ENCODE results near the gene AOPEP. TPM values are rescaled to one million over a fixed set of nuclear protein-coding genes. Genes with fewer than 3 reads are reported as not detected.

Gene AOPEP
- polyA plus RNA-seq, 1 of the 3 experiments (the other 2 are of a cell fraction) = 54.6 TPM

- WGBS (ENCODE audit: low lambda C conversion rate) = 88% methylated on average over 10 of the region's 11 CpGs
Observed at GRCh38 chr9:94923326-94924089, 197.0 kb downstream of the AOPEP start.

DNA sequence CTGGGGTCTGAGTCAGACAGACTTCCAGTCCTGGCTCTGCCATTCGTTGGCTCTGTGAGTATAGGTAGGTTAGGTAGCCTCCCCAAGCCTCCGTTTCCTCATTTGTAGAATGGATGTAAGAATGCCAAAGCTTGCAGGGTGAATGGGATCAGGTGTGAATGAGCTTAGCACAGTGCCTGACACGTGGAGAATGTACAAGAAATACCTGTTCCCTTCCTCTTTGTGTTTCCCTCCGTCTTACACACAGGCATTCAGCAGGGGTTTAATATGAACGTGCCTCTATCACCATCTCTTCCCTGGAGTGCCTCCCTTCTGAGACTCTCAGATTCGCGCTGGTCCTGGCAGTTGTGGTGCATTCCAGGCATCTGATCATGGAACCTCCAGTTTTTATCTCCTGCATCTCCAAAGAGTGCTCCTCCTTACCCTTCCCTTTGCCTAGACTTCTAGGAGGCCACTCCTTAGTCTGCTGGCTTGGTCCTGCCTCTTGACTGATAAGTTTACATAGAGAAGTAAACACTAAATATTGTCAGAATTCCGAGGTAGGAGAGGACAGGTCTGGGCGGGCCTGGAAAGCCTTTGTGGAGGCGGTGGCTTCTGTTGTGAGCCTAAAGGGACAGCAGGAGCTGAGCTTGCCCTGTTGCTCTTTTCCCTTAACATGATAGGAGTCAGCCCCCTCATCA lies 199.4 kb downstream of the AOPEP start:
- 89% methylated on average over 10 of the region's 10 CpGs for WGBS (ENCODE audit: low lambda C conversion rate)

More at GRCh38 chr9:94923326-94924089, 197.0 kb downstream of the AOPEP start:
- Histone ChIP-seq H3K4me2 (peak overlapping the region; percentile 85), H3K4me1 (ENCODE audit: control insufficient read depth in 1 of 2, insufficient read depth in 2 of 2, low read depth in 1 of 2, low read length in 1 of 2) (peaks cover 36 to 73% of the 10 kb centered on the region in 2 experiments), H2AFZ (ENCODE audit: low read depth) (no peak overlapping the region), H3K9me3 (no peaks in the 10 kb centered on the region), H3F3A (replicated peaks; ENCODE audit: insufficient read depth) (peaks cover 47% of the 10 kb centered on the region), H3K27me3 (ENCODE audit: insufficient read depth) (no peaks in the 10 kb centered on the region), H3K79me2 (ENCODE audit: insufficient read depth) (peaks cover 25% of the 10 kb centered on the region; the same call in 1 of the 2 replicates), H3K27ac (ENCODE audit: low read depth in 2 of 2, low read length in 1 of 2) (peak overlapping the region; percentile 97 to 98), H3K4me3 (ENCODE audit: low read depth in 2 of 2, low read length in 1 of 2) (no peak overlapping the region), H3K9me2 (no peaks in the 10 kb centered on the region), H4K20me1 (ENCODE audit: insufficient read depth) (no peaks in the 10 kb centered on the region), H3K36me3 (replicated peaks in 1 of 2; ENCODE audit: control insufficient read depth in 1 of 2, insufficient read depth in 2 of 2, low read length in 1 of 2) (peaks cover 0 to 6% of the 10 kb centered on the region in 2 experiments), H3K9ac (no peak overlapping the region)
- ChIA-PET CTCF (interaction anchor here (1.0 to 2.1 kb wide), 6 partner anchors 28 to 242 kb away, joined by 3 to 6 read pairs (median 4); no protein-coding TSS in a partner anchor), POLR2A (interaction anchor here (0.5 to 0.9 kb wide), 2 partner anchors 9 to 73 kb away, joined by 3 to 4 read pairs; no protein-coding TSS in a partner anchor)
- DNase-seq = peak; percentile 48
- TF ChIP-seq, protein P1, sequence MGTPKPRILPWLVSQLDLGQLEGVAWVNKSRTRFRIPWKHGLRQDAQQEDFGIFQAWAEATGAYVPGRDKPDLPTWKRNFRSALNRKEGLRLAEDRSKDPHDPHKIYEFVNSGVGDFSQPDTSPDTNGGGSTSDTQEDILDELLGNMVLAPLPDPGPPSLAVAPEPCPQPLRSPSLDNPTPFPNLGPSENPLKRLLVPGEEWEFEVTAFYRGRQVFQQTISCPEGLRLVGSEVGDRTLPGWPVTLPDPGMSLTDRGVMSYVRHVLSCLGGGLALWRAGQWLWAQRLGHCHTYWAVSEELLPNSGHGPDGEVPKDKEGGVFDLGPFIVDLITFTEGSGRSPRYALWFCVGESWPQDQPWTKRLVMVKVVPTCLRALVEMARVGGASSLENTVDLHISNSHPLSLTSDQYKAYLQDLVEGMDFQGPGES (IDR thresholded peaks at IDR 0.05; ENCODE audit: low read depth, low read length) = no peak
- TF ChIP-seq SMC3 (IDR thresholded peaks at IDR 0.05; ENCODE audit: low read depth, low read length) (0 out of 2 replicates have a peak, but pooled peaks have one; percentile 11), MXI1 (IDR thresholded peaks at IDR 0.05; ENCODE audit: low read depth, low read length) (peak; percentile 71; the same call in 1 of the 2 replicates), GATA2 (CRISPR knock-in tag; IDR thresholded peaks at IDR 0.05) (peak; percentile 76), EP300 (IDR thresholded peaks at IDR 0.05; ENCODE audit: borderline replicate concordance in 1 of 2, low read depth in 1 of 2, low read length in 1 of 2) (peak in 1 of 2 experiments; percentile 24; a peak in 1 of 4 replicates)
- TF ChIP-seq, protein P2, sequence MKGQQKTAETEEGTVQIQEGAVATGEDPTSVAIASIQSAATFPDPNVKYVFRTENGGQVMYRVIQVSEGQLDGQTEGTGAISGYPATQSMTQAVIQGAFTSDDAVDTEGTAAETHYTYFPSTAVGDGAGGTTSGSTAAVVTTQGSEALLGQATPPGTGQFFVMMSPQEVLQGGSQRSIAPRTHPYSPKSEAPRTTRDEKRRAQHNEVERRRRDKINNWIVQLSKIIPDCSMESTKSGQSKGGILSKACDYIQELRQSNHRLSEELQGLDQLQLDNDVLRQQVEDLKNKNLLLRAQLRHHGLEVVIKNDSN (IDR thresholded peaks at IDR 0.05; ENCODE audit: borderline replicate concordance, low read depth) = no peak

More for the DNA sequence above, 199.4 kb downstream of the AOPEP start:
- no peaks in the 10 kb centered on the region for H4K20me1 ChIP-seq (ENCODE audit: insufficient read depth)
- H3K79me2 ChIP-seq (ENCODE audit: insufficient read depth) = peaks cover 19% of the 10 kb centered on the region; the same call in 1 of the 2 replicates
- H3K4me3 ChIP-seq (ENCODE audit: low read depth in 2 of 2, low read length in 1 of 2) = no peak overlapping the region
- DNase-seq = no peak
- no peaks in the 10 kb centered on the region for H3K9me3 ChIP-seq
- ChIA-PET CTCF (interaction anchor here (1.1 kb wide), 1 partner anchor 22 kb away, joined by 3 read pairs; no protein-coding TSS in a partner anchor), POLR2A (interaction anchor here (0.6 kb wide), 1 partner anchor 220 kb away, joined by 4 read pairs; no protein-coding TSS in a partner anchor)
- no peak overlapping the region for H3K4me2 ChIP-seq
- peaks cover 28% of the 10 kb centered on the region for H3F3A ChIP-seq (replicated peaks; ENCODE audit: insufficient read depth)
- no peaks in the 10 kb centered on the region for H3K9me2 ChIP-seq
- H3K36me3 ChIP-seq (replicated peaks in 1 of 2; ENCODE audit: control insufficient read depth in 1 of 2, insufficient read depth in 2 of 2, low read length in 1 of 2) = peaks cover 0 to 6% of the 10 kb centered on the region in 2 experiments
- no peaks in the 10 kb centered on the region for H3K27me3 ChIP-seq (ENCODE audit: insufficient read depth)
- peak overlapping the region in 1 of 2 experiments; percentile 91; a peak in 2 of 4 replicates for H3K27ac ChIP-seq (ENCODE audit: low read depth in 2 of 2, low read length in 1 of 2)
- peaks cover 20 to 76% of the 10 kb centered on the region in 2 experiments for H3K4me1 ChIP-seq (ENCODE audit: control insufficient read depth in 1 of 2, insufficient read depth in 2 of 2, low read depth in 1 of 2, low read length in 1 of 2)
- no peak overlapping the region for H3K9ac ChIP-seq
- H2AFZ ChIP-seq (ENCODE audit: low read depth) = no peak overlapping the region
- TF ChIP-seq TEAD4 (IDR thresholded peaks at IDR 0.05; ENCODE audit: borderline replicate concordance, insufficient read depth) = no peak
- TF ChIP-seq PBX3 (IDR thresholded peaks at IDR 0.05) = no peak
- TF ChIP-seq EP300 (IDR thresholded peaks at IDR 0.05; ENCODE audit: borderline replicate concordance in 1 of 2, low read depth in 1 of 2, low read length in 1 of 2) = no peak
- no peak for TF ChIP-seq TCF12 (IDR thresholded peaks at IDR 0.05)
- TF ChIP-seq GATA2 (CRISPR knock-in tag; IDR thresholded peaks at IDR 0.05) = no peak
- TF ChIP-seq YY1 (IDR thresholded peaks at IDR 0.05; ENCODE audit: low read depth) = no peak
- no peak for TF ChIP-seq USF2 (IDR thresholded peaks at IDR 0.05; ENCODE audit: borderline replicate concordance, low read depth, low read length)
- no peak for TF ChIP-seq FOXM1 (IDR thresholded peaks at IDR 0.05; ENCODE audit: low read depth)
- TF ChIP-seq NFIC (IDR thresholded peaks at IDR 0.05; ENCODE audit: borderline replicate concordance) = no peak
- no peak for TF ChIP-seq RXRA (IDR thresholded peaks at IDR 0.05; ENCODE audit: borderline replicate concordance, low read depth)
- TF ChIP-seq MXI1 (IDR thresholded peaks at IDR 0.05; ENCODE audit: low read depth, low read length) = no peak
- TF ChIP-seq SIN3A (IDR thresholded peaks at IDR 0.05; ENCODE audit: borderline replicate concordance, low read depth, low read length) = no peak
